H7 (cell line): ENCODE data around the gene STXBP4. TPM values are rescaled to one million over a fixed set of nuclear protein-coding genes. Genes with fewer than 3 reads are reported as not detected.
A peak's percentile ranks its signal among the peaks of the same experiment; 100 is the strongest.

Experiments
- DNase-seq: peaks from one replicate; pipeline ENCODE4 v3.0.0; 2012
- H3K27me3 ChIP-seq: 2 replicates; pipeline ENCODE4 v1.6.0; 2011; ENCODE audit warnings: mild to moderate bottlenecking, low read length; ENCODE audit not compliant: control insufficient read depth, insufficient read depth
- H3K36me3 ChIP-seq: replicated peaks from 2 replicates; pipeline ENCODE4 v1.5.1; 2011; ENCODE audit warnings: low read length; ENCODE audit not compliant: control insufficient read depth, insufficient read depth
- H3K4me3 ChIP-seq: 2 replicates; pipeline ENCODE4 v1.5.1; 2011; ENCODE audit warnings: low read depth, mild to moderate bottlenecking, control low read depth, low read length, moderate library complexity; ENCODE audit not compliant: insufficient read depth
- total RNA-seq: library from RNA; depleted of rRNA; stranded (reverse); fragments of >200 nt; shearing (Covaris generic); gene quantifications from 2 replicates; pipeline ENCODE4 v1.2.3, GENCODE V29; 2014

STXBP4 gene
- total RNA-seq, 1 experiment from 2014 or later = 6.0 TPM

GRCh38 chr17:55149485-55149884 lies 180.9 kb downstream of the STXBP4 start:
- no peak for DNase-seq
- Histone ChIP-seq H3K27me3 (no peaks in the 10 kb centered on the region), H3K4me3 (no peak overlapping the region), H3K36me3 (no peaks in the 10 kb centered on the region)

- Histone ChIP-seq H3K4me3 (no peak overlapping the region), H3K27me3 (no peaks in the 10 kb centered on the region), H3K36me3 (no peaks in the 10 kb centered on the region)
- no peak for DNase-seq
Measured at GRCh38 chr17:55152236-55152635, 183.7 kb downstream of the STXBP4 start.

- peak; percentile 10 for DNase-seq
- Histone ChIP-seq H3K4me3 (no peak overlapping the region), H3K36me3 (no peaks in the 10 kb centered on the region), H3K27me3 (no peaks in the 10 kb centered on the region)
Measured at GRCh38 chr17:55154101-55154500, 185.5 kb downstream of the STXBP4 start.

GRCh38 chr17:55155856-55156560 lies 187.4 kb downstream of the STXBP4 start:
- DNase-seq = no peak
- H3K27me3 ChIP-seq = no peaks in the 10 kb centered on the region
- H3K36me3 ChIP-seq = no peaks in the 10 kb centered on the region
- H3K4me3 ChIP-seq = no peak overlapping the region

- Histone ChIP-seq H3K36me3 (no peaks in the 10 kb centered on the region), H3K27me3 (no peaks in the 10 kb centered on the region), H3K4me3 (no peak overlapping the region)
- DNase-seq = no peak
Measured at GRCh38 chr17:55157165-55157564, 188.6 kb downstream of the STXBP4 start.

GRCh38 chr17:55158439-55158838 lies 189.9 kb downstream of the STXBP4 start:
- Histone ChIP-seq H3K36me3 (no peaks in the 10 kb centered on the region), H3K4me3 (no peak overlapping the region), H3K27me3 (no peaks in the 10 kb centered on the region)
- DNase-seq = no peak

GRCh38 chr17:55159251-55159650 lies 190.7 kb downstream of the STXBP4 start:
- Histone ChIP-seq H3K4me3 (no peak overlapping the region), H3K27me3 (no peaks in the 10 kb centered on the region), H3K36me3 (no peaks in the 10 kb centered on the region)
- no peak for DNase-seq

GRCh38 chr17:55160501-55160900 lies 191.9 kb downstream of the STXBP4 start:
- Histone ChIP-seq H3K4me3 (no peak overlapping the region), H3K36me3 (no peaks in the 10 kb centered on the region), H3K27me3 (no peaks in the 10 kb centered on the region)
- DNase-seq = no peak

- no peak overlapping the region for H3K4me3 ChIP-seq
- no peaks in the 10 kb centered on the region for H3K36me3 ChIP-seq
- DNase-seq = no peak
- H3K27me3 ChIP-seq = no peaks in the 10 kb centered on the region
Measured at GRCh38 chr17:55161935-55162555, 193.5 kb downstream of the STXBP4 start.

GRCh38 chr17:55162556-55162946 lies 194.0 kb downstream of the STXBP4 start:
- DNase-seq = no peak
- H3K27me3 ChIP-seq = no peaks in the 10 kb centered on the region

GRCh38 chr17:55163408-55163807 lies 194.8 kb downstream of the STXBP4 start:
- no peak for DNase-seq
- Histone ChIP-seq H3K4me3 (no peak overlapping the region), H3K27me3 (no peaks in the 10 kb centered on the region), H3K36me3 (no peaks in the 10 kb centered on the region)

More at GRCh38 chr17:55162556-55162946, 194.0 kb downstream of the STXBP4 start:
- Histone ChIP-seq H3K36me3 (no peaks in the 10 kb centered on the region), H3K4me3 (no peak overlapping the region)

- H3K36me3 ChIP-seq = no peaks in the 10 kb centered on the region
- no peaks in the 10 kb centered on the region for H3K27me3 ChIP-seq
- no peak for DNase-seq
- H3K4me3 ChIP-seq = no peak overlapping the region
Measured at GRCh38 chr17:55166506-55166905, 197.9 kb downstream of the STXBP4 start.

GRCh38 chr17:55167024-55167725 lies 198.6 kb downstream of the STXBP4 start:
- no peak for DNase-seq
- Histone ChIP-seq H3K36me3 (no peaks in the 10 kb centered on the region), H3K27me3 (no peaks in the 10 kb centered on the region), H3K4me3 (no peak overlapping the region)

GRCh38 chr17:55168958-55169687 lies 200.6 kb downstream of the STXBP4 start:
- no peak overlapping the region for H3K4me3 ChIP-seq
- H3K27me3 ChIP-seq = no peaks in the 10 kb centered on the region
- DNase-seq = no peak
- H3K36me3 ChIP-seq = no peaks in the 10 kb centered on the region
